ENCODE results near the gene SLC6A20. TPM values are rescaled to one million over a fixed set of nuclear protein-coding genes. Genes with fewer than 3 reads are reported as not detected.

SLC6A20 gene
- total RNA-seq, 3 donors from 2014 or later: 0.29 to 2.4 (median 1.2) TPM

DNA sequence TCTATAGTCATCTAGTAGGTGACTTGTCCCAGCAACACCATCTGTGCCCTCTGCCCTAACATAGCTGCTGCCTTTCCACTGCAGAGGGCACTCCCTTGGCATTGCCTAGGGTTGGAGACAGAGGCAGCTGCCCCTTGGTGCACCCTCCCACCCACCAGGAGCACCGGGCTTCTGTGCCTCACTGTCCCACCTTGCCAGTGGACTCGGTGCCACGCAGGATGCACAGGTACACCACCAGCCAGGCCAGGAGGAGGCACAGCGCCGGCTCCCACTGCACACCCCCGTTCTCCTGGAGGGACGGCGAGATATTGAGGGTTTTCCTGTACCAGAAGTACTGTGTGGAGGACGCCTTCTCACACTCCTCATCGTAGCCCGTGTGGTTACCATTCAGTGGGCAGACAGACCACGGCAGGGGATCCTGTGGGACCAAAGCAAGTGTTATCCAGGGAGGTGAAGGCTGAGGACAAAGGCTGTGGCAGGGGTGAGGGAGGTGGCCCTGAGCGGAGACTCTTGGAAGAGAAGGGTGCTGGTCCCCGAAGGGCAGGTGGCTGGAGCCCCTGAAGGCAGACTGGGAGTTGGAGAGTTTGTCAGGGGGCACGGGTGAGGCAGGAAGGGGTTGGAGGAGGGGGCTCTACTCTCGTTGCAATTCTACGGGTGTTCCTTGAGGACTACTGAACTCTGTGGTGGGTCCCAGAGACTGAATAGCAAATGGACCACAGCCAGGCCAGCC, 20.6 kb downstream of the SLC6A20 start:
- peaks cover 5% of the 10 kb centered on the region for H3K4me1 ChIP-seq (ENCODE audit: low read depth)
- TF ChIP-seq, protein P1, sequence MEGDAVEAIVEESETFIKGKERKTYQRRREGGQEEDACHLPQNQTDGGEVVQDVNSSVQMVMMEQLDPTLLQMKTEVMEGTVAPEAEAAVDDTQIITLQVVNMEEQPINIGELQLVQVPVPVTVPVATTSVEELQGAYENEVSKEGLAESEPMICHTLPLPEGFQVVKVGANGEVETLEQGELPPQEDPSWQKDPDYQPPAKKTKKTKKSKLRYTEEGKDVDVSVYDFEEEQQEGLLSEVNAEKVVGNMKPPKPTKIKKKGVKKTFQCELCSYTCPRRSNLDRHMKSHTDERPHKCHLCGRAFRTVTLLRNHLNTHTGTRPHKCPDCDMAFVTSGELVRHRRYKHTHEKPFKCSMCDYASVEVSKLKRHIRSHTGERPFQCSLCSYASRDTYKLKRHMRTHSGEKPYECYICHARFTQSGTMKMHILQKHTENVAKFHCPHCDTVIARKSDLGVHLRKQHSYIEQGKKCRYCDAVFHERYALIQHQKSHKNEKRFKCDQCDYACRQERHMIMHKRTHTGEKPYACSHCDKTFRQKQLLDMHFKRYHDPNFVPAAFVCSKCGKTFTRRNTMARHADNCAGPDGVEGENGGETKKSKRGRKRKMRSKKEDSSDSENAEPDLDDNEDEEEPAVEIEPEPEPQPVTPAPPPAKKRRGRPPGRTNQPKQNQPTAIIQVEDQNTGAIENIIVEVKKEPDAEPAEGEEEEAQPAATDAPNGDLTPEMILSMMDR (IDR thresholded peaks at IDR 0.05): no peak

DNA sequence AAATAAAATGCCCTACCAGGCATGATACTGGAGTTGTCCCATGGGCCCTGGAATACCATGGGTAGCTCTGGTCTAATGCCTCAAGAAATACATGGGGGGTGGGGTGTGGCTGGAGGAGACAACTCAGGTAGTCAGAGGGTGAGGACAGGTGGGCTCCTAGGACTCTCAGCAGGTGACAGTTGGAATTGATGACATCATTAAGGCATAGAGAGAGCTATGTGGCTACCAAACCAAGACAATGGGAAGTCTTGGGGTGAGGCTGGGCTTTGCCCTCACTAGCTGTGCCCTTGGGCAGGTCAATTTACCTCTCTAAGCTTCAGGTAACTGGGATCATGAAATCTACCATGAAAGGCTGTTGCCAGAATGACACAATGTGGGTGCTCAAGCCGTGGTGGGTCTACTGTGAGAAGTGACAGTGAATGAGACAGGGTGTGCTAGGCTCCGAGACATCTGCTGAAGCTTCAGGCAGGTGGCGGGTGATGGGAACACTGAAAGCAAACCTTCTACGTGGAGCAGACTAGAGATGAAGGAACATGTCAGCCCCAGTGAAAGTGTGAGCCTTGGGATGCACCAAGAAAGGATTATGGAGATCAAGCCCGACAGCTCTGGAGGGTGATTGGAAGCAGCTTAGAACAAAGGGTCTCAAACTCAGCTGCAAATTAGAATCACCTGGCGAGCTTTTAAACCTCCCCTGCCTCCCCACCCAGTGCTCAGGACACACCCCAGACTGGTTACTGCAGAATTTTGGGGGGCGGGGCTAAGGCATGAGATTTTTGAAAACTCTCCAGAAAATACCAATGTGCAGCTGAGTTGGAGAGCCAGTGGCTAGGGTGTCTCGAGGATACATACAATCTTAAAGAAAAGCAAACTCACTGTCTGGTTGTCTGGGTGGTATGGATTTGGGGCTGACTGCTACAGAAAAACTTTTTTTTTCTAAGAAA, 21.5 kb downstream of the SLC6A20 start:
- DNase-seq (no peak), ATAC-seq (no peak)
- intact Hi-C loops (cut with DNase I, micrococcal nuclease): no loop called here
- Histone ChIP-seq H3K4me3 (no peak overlapping the region), H3K4me1 (ENCODE audit: low read depth) (peaks cover 5% of the 10 kb centered on the region), H3K36me3 (ENCODE audit: low read depth) (no peaks in the 10 kb centered on the region), H3K9me3 (no peaks in the 10 kb centered on the region)
- TF ChIP-seq, protein P1 (IDR thresholded peaks at IDR 0.05): no peak

More for the DNA sequence above, 20.6 kb downstream of the SLC6A20 start:
- intact Hi-C loops (cut with DNase I, micrococcal nuclease): no loop called here
- Histone ChIP-seq H3K4me3 (no peak overlapping the region), H3K9me3 (no peaks in the 10 kb centered on the region), H3K36me3 (ENCODE audit: low read depth) (no peaks in the 10 kb centered on the region)
- DNase-seq (no peak), ATAC-seq (no peak)

DNA sequence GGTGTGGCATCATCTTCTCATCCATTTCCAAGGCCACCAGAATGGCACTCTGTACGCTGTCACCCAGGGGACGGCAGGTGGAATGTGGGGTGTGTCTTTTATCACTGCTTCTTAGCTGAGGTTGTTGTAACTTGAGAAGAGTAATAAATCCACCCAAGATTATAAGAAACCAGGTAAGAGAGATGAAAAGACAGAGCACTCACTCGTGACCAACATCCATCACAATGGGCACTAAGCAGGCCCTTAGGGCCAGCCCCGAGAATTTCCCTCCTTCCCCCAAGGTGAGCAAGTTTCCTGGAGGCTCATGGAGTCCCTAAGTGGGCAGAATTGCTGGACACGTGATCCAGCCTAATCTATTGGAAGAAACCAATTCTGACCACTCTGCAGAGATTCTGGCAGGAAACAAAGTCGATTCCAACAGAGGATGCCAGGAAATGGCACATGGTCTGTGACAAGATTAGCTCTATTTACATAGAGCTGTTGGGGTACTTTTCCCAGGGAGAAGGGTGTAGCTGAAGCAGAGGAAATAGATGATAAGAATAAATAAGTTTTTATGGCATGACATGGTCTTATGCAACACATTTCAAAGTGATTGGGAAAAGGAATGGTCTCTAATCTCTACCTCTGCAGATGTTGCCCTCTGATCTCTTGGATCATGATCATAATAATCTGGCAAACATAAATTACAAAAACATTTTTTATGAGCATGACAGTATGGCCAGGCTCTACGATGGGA, 22.5 kb downstream of the SLC6A20 start:
- TF ChIP-seq, protein P1 (IDR thresholded peaks at IDR 0.05): no peak
- intact Hi-C loops (cut with DNase I, micrococcal nuclease): no loop called here
- ATAC-seq (peak; percentile 72), DNase-seq (peak in 1 of 3 donors; percentile 60)
- no peak overlapping the region for H3K4me3 ChIP-seq
- no peaks in the 10 kb centered on the region for H3K36me3 ChIP-seq (ENCODE audit: low read depth)
- H3K9me3 ChIP-seq: no peaks in the 10 kb centered on the region
- H3K4me1 ChIP-seq (ENCODE audit: low read depth): peaks cover 5% of the 10 kb centered on the region

DNA sequence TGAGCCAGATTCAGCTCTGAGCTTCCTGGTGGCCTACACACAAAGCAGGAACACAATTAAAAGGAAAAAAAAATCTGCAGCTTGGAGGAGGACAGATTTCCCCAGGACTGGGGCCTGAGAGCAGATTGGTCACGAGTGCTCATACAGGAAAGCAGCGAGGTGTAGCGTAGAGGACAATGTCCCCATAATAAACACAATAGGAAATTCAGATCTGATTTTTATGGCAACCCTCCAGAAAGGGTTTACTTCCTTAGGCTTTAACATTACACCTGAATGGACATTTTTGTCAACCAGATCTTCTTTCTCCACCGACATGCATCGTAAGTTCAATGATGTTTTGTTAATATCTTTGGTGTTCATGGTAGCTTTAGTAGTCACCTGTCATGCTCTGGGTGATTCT, 23.3 kb downstream of the SLC6A20 start:
- Histone ChIP-seq H3K4me3 (no peak overlapping the region), H3K36me3 (ENCODE audit: low read depth) (no peaks in the 10 kb centered on the region), H3K4me1 (ENCODE audit: low read depth) (peaks cover 5% of the 10 kb centered on the region), H3K9me3 (no peaks in the 10 kb centered on the region)
- DNase-seq (peak in 1 of 3 donors; percentile 40), ATAC-seq (peak; percentile 70)
- intact Hi-C loops (cut with DNase I, micrococcal nuclease): no loop called here
- TF ChIP-seq, protein P1 (IDR thresholded peaks at IDR 0.05): no peak

DNA sequence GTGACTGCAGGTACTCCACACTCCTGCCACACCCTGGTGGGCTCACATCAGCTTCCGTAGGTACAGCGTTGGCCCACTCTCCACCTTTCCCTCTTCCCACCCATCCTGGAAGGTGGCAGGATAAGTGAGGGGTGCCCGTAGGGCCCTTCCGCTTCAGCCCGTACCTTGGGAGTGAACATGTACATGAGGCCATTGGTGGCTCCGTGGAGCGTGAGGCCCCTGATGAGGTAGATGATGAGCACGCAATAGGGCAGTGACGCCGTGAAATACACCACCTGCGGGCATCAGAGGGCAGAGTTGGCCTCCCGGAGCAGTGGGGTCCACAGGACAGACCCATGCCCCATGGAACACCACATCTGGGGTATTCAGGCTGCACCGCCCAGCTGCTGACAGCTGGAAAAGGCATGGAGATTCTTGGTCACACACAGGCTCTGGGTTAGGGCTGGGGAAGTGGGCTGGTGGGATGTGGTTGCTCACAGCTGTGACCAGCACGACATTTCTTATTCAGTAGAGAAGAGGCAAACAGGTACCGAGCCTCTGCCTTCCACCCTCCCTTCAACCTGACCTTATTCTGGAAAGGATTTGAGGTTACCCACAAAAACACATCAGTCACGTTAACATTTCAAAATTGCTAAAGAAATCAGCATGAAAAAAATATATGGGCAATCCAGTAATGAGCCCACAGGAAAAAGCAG, 23.8 kb downstream of the SLC6A20 start:
- intact Hi-C loops (cut with DNase I, micrococcal nuclease): no loop called here
- ATAC-seq: no peak

More for the DNA sequence above, 23.8 kb downstream of the SLC6A20 start:
- Histone ChIP-seq H3K4me1 (ENCODE audit: low read depth) (peaks cover 5% of the 10 kb centered on the region), H3K9me3 (no peaks in the 10 kb centered on the region), H3K4me3 (no peak overlapping the region), H3K36me3 (ENCODE audit: low read depth) (no peaks in the 10 kb centered on the region)
- DNase-seq: no peak
- TF ChIP-seq, protein P1 (IDR thresholded peaks at IDR 0.05): no peak

Data from mucosa of descending colon (tissue), 3 donors.